Hematopoietic multipotent progenitor cell treated with erythropoietin and hydrocortisone succinate and interleukin-3 and kit ligand, for 8 days (in vitro differentiated cells): ENCODE measurements around the gene MUCL3.
"Not testable (repeated sequence)": the region's sequence is repeated elsewhere in the genome, so short reads cannot be mapped to it uniquely, and the experiment has no call there.

ENCODE experiments used
- DNase-seq: peaks from one replicate; pipeline ENCODE4 v3.0.0-alpha.2; 2015

Gene MUCL3

DNA sequence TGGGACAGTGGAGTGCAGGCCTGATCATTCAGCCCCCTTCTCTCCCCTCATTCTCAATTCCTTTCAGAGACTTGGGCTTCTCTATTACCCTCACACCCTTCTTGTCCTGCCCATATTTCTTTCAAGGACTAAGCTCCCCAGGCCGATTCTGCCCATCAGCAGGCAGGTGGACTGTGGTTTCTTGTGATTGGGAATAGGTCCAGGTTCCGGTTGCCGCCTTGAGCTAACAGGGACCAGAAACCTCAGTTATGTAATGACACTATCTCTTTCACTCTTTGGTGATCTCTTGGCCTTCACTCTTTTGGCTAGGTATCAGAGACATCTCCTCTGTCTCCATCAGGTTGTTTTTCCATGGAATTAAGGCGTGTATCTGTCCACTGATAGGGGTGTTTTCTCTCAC, 6.5 kb downstream of the MUCL3 start:
- no peak for DNase-seq

DNA sequence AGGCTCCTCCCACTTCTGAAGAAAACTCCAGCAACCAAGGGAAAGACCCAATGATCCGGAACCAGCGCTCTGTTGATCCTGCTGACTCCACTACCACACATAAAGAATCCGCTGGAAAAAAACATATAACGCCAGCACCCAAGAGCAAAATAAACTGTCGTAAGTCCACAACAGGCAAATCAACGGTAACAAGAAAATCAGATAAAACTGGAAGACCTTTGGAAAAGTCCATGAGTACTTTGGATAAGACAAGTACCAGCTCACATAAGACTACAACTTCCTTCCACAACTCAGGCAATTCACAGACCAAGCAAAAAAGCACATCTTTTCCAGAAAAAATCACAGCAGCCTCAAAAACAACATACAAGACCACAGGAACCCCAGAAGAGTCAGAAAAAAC, 8.0 kb downstream of the MUCL3 start:
- no peak for DNase-seq

DNA sequence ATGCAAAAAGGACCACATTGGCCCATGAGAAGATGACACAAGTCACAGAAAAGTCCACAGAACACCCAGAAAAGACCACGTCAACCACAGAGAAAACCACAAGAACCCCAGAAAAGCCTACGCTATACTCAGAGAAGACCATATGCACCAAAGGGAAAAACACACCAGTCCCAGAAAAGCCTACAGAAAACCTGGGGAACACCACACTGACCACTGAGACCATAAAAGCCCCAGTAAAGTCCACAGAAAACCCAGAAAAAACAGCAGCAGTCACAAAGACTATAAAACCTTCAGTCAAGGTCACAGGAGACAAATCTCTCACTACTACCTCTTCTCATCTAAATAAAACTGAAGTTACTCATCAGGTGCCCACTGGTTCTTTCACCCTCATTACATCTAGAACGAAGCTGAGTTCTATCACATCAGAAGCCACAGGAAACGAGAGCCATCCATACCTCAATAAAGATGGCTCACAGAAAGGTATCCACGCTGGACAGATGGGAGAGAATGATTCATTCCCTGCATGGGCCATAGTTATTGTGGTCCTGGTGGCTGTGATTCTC, 11.2 kb downstream of the MUCL3 start:
- no peak for DNase-seq

DNA sequence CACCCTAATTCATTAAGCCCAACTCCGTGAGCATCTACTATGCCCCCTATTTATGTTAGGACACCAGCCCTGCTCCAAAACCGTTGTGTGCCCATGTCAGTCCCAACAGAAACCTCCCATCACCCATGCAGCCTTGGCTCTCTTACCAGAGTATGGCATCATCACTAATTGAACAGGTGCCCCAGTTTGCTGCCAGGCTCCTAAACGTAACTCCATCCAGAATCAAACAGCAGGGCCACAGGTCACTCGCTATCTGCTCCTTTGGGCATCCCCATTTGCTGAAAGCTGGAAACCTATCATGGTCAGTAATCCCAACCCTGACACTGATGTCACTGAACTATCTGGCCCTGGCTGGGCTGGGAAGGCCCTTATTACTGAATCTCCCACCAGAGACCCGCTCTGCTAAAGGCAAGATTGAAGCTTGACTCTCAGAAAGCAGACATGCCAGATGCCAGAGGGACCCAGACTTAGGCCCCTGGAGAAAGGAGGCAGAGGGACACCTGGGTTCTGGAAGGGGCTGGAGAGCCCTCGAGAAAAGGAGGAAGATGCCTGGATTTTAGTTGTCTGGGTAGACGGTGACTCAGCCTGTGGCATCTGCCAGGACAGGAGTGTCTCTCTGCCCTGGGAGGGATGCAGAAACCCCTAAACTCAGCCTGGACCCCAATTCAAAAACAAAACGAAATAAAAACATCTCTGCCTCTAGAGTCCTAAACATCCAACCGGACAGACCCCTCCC, 14.0 kb downstream of the MUCL3 start:
- no peak for DNase-seq

DNA sequence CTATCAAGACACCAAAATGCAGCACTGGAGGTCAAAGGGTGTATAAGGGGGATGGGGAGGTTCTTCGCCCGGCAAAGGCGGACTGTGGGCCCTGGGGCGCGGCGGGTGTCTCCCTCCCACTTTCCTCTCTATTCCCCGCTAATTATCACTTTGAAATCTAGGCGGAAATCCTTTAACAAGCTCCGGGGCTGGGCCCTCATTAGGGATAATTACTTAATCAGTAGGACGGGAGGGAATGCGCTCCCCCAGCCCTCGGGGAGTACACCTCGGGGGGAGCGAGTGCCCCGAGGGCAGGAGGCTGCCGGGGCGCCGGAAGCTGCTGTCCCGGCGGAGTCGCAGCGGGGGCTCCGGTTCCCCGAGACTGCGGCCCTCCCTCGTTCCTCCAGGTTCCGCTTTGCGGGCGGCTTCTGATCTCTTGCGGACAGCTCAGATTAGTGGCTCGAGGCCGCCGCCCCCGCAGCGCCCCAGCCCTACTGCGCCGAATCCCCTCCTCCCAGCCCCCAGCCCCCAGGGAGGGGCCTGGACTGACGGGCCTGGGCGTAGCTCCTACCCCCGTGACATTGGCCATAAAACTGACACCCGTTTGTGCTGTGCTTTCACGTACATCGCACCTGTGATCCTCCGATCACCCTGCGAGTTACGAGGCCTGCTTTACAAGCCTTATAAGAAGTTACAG, 14.7 kb downstream of the MUCL3 start:
- DNase-seq = no peak

DNA sequence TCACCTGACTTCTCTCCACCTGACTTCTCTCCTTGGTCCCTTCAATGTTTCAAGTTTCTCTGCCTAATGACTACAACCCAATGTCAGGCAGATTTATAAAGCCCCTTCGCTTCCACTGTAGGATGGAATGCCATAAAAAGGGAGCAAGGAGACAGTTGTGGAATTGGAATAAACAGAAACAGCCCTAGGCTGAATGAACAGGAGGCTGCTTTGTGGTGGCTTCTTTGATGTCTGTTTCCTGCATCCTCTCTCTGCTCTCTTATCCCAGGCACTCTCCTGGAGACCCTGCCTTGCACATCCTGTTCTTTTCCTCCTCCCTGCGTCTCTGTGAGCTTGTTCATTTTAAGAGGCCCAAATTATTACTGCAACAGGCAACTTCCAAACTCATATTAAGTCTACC, 16.9 kb downstream of the MUCL3 start:
- no peak for DNase-seq

DNA sequence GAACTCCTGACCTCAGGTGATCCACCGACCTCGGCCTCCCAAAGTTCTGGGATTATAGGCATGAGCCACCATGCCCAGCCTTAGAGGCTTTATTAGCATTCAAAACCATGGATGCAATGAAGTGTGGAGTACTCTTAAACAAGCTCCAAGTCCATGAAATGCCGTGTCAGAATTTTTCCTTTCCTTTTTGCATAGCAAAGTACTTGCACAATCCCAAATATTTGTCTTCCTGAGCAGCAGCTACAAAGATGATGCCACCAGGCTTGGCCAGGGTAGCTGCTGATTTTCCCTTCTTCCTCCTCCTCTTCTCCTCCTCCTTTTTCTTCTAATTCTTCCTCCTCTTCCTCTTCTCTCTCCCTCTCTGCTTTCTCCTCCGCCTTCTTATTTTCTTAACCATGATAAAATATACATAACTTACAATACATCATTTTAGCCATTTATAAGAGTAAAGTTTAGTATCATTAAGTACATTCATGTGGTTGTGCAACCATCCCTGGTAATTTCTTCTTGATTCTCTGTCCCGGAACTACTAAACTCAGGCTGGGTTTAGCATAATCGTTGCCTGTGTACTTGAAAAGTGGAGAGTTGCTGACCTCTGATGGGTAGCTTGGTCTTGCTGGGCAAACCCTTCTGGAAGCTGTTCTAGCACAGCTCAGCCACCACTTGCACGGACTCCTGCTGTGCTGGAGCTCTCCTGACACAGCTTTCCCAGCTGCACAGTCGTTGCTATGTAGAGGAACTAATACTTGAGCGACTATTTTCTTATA, 20.3 kb downstream of the MUCL3 start:
- no peak for DNase-seq

DNA sequence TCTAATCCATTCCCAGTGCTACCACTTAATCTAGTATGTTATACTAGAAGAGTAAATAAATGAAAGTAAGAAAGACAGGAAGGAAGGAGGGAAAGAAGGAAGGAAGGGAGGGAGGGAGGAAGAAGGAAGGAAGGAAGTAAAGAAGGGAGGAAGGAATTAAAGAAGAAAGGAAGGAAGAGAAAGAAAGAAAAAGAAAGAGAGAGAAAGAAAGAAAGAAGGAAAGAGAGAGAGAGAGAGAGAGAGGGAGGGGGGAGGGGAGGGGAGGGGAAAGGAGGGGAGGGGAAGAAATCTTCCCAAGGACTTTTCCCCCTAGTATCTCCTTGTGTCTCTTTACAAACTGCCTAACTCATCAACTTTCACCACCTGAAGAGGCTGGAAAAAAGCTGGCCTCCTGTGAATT, 21.9 kb downstream of the MUCL3 start:
- DNase-seq = no peak

DNA sequence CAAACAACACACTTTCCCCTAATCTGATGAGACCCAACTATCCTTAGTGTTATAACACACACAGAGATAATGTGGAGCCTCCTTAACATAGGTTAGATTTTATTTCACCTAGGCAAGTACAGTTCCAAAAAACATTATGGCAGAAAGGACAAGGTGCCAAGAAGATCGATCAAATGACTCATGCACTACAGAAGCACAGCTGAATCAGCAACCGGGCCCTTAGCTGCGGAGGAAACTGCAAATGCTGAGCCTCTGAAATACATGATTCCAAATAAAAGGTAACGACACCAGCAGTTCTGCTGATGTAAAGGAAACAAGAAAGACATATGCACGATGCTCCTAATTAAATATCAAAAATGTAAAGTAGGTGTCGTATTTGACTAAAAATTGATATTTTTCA, 22.9 kb downstream of the MUCL3 start:
- DNase-seq = no peak

DNA sequence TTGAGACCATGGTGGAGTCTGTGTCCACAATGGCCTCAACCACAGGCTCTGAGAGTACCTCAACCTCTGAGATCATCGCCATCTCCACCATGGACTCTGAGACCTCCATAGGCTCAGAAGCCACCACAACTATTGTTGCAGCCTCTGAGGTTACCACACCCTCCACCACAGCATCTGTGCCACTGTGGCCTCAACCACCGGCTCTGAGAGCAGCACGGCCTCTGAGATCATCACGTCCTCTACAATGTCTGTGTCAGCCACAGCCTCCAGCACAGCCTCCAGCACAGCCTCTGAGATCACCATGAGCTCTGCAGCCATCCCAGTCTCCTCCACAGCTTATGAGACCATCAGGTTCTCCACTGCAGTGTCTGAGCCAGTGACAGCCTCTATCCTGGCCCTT, 23.3 kb downstream of the MUCL3 start:
- DNase-seq = no peak

DNA sequence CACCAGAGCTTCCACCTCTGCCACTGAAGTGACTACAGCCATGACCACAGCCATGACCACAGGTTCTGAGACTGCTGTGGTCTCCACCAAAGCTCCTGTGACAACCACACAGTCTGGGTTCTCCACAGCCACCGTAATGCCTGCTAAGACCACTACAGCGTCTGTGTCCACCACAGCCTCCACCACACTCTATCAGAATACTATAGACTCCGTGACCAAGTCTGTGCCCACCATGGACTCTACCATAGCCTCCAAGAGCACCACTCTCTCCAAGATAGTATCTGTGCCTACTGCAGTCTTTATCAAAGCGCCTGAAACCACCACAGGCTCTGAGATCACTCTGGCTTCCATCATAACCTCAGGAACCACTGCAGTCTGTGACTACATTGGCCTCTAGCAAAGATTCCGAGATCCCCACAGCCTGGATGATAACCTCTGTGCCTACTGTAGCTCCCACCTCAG, 24.4 kb downstream of the MUCL3 start:
- no peak for DNase-seq

DNA sequence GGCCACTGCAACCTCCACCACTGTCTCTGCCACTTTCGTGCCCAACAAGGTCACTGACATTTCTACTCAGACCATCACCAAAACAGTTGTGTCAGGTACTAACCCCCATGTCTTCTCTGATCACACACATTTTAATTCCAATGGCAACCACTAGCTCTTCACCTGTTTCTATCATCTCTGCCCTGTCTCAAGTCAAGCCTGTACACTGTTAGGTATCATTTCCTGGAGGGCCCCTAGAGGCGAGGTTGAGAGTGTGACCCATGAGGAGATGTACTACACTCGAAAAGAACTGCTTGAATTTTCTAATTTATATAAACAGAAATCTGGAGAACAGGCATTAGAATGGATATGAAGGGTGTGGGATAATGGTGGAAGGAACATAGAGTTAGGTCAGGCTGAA, 25.4 kb downstream of the MUCL3 start:
- no peak for DNase-seq

DNA sequence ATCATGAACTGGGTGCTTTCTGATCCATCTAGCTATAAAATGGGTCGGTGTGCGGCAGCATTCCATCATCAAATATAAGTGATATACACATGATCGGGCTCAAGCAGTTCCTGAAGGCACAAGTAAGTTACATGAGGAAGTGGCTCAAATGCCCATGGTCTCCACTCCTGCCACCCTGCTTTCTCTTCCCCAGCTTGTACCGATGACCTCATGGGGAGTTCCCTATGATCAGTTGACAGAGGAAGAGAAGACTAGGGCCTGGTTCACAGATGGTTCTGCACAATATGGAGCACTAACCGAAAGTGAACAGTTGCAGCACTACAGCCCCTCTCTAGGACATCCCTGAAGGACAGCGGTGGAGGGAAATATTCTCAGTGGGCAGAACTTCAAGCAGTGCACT, 28.4 kb downstream of the MUCL3 start:
- not testable (repeated sequence) for DNase-seq

DNA sequence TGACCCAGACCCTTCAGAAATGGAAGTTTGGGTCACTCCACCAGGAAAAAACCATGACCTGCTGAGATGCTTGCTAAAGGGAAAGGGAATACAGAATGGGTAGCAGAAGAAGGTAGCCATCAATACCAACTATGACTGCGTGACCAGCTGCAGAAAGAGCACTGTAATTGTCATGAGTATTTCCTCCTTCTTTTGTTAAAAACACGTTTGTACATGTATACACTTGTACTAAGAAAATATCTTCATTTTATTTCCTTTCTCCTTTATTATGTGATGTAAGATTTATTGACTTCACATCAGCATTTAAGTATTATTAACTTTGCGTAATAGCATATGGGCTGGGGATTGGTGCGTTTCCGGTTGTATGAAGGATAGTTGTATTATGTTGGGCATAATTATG, 30.2 kb downstream of the MUCL3 start:
- no peak for DNase-seq

DNA sequence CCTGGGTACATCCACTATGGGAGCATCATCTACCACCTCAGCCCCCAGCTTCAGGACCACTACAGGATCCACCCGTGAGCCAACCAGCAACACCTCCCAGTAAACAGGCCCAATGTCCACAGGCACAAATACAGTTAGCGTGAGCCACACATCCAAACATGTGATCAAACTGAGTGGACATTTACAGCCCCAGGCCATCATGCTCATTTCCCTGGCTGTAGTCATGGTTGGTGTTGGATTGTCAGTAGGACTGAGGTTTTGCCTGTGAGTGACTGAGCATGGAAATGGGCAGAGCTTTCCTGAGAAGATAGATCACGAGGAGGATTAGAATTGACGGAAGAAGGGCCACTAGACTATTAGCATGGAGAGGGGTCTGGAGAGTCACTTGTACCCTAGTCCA, 32.0 kb downstream of the MUCL3 start:
- no peak for DNase-seq

DNA sequence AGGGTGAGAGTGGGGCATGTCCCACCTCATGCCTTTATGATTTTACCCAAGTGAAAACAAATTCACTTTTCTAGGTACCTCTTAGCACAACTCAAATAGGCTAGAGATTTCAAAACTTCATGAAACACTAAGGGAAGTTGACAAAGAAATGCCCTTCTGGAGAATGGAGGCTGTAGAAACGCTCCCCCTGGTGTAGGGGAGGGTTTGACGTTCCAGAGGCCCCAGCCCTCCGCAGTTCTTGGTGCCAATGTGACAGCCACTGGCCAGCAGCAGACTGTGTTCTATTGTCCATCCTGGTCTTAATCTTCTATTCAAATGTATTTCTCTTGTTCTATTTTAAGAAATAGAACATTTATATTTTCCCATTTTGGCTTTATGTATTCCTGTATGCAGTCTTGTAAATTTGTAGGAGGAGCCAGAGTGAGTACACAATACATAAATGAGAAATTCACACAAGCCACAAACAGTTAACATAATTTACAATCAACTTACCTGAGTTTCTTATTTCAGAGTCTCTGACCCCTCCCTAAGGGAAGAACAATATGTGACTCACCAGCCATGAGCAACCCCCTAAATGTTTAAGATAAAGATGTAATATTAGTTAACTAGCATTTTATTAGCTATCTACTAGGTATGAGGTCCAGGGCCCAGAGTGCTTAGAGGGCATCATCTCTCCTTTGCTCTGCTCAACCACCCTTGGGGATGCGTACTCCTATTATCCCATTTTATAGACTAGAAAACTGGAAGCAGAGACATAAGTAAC, 33.9 kb downstream of the MUCL3 start:
- DNase-seq = no peak

DNA sequence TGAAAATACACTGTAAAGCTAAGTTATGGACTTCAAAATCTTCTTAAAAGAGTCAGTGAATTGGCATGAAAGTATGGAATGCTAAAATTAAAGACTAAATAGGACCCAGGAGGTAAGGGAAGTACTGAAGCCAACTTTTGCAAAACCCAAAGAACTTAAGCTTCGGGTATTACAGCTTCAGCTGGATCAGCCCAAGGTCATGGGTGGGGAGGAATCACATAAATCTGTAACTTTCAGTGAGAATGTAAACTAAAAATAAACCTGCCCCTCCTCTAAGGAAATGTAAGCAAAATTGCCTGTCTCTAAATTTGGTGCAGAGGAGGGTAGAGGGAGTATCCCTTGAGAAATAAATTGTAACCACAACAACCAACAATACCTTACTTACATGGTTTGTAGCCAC, 38.4 kb downstream of the MUCL3 start:
- DNase-seq = no peak

DNA sequence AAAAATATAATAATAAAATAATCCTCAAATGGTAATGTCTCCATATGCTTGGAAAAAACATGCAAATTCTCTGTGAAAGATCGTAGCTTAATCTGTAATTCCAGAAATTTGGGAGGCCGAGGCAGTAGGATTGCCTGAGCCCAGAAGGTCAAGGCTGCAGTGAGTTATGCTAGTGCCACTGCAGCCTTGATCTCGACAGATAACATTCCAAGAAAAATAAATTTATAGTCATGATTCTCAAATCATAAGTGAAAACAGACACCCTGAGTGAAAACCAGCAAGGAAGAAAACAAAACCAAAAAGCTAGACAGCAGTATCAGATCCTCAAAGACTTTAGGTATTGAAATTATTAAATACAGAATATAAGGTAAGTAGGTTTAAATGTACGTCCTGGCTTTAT, 38.9 kb downstream of the MUCL3 start:
- DNase-seq = no peak

DNA sequence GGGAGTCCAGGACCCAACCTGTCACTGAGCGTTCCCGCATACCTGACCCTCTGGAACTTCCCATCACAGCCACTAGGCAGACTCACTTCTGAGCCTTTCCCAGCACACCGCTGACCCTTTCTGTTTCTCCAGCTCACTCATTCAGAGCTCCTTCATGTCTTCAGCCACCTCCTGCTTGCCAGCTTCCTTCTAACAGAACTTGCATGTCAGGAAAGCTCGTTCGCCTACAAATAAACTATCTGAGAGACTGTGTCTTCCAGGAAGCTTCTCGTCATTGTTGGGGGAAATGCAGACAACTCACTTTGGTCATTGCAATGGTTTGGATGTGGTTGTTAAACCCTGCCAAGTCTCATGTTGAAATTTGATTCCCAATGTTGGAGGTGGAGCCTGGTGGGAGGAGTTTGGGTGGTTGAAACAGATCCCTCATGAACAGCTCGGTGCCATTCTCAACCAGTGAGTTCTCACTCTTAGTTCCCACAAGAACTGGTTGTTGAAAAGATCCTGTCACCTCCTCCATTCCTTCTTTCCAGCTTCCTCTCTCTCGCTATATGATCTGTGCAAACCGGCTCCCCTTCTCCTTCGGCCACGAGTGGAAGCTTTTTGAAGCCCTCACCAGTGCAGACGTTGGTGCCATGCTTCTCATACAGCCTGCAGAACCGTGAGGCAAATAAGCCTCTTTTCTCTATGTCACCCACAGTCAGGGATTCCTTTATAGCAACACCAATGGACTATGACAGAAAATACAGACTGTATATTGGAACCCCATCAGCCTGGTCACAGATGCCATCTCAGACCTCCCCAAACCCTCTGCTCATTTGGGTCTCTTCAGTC, 41.4 kb downstream of the MUCL3 start:
- no peak for DNase-seq

DNA sequence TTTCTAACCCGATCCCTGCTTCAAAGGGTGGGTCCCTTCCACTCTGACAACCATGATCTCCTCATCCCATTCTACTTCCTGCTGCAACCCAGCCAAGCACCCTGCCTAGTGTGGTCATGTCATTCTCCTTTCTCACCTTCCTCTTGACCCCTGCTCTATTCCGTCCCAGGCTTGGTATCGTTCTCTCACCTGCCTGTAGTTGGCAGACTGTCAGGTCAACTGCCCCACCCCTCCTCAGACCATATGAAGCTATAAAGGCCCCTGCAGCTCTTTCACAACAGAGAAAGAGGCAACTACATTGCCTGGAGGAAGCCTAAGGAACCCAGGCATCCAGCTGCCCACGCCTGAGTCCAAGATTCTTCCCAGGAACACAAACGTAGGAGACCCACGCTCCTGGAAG, 42.7 kb downstream of the MUCL3 start, which contains the start of gene MUC21:
MUC21 (plus strand) TSS at position 280 of the 400 bp plus-strand sequence. CDS start 241 bp downstream, outside the sequence.
- DNase-seq = no peak

DNA sequence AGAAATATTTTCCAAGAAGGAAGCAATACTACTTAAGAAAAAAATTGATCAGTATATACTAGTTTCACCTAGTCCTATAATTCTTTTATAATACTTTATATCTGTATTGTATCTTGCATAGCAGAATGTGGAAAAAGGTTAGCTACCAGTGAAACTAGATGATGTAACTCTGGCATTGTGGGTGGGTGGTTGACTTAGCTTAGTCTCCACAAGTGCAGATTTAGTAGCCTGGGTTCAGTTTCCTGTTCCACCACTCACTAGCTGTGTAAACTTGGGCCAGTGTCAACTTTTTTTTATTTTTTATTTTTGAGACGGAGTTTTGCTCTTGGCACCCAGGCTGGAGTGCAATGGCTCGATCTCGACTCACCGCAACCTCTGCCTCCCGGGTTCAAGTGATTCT, 44.7 kb downstream of the MUCL3 start:
- no peak for DNase-seq

DNA sequence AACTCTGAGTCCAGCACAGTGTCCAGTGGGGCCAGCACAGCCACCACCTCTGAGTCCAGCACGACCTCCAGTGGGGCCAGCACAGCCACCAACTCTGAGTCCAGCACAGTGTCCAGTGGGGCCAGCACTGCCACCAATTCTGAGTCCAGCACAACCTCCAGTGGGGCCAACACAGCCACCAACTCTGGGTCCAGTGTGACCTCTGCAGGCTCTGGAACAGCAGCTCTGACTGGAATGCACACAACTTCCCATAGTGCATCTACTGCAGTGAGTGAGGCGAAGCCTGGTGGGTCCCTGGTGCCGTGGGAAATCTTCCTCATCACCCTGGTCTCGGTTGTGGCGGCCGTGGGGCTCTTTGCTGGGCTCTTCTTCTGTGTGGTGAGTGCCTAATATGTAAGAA, 46.5 kb downstream of the MUCL3 start:
- no peak for DNase-seq
